Activated CD8-positive, alpha-beta T cell treated with anti-CD3 and anti-CD28 coated beads, Interleukin-2, amount 10 ng/mL, durations not matched to agents 7 days and 5 days (primary cell): Measurements from ENCODE around the gene STAB2. TPM values are rescaled to one million over a fixed set of nuclear protein-coding genes. Genes with fewer than 3 reads are reported as not detected.

Source experiments
- ATAC-seq: fragments of 150-1000 bp; cut with Tn5 transposase; one replicate; pipeline ENCODE4 v1.10.0; 2021; ENCODE audit warnings: moderate library complexity
- CTCF ChIA-PET: fragments of 350-600 bp; sonication (Branson Sonifier 250); formaldehyde crosslinking; loops from one replicate; lab custom pipeline; 2021; ENCODE audit warnings: antibody characterized with exemption; lab: Charles Lee
- POLR2A ChIA-PET: fragments of 350-600 bp; sonication (Branson Sonifier 250); formaldehyde crosslinking; loops from one replicate; lab custom pipeline; 2021; ENCODE audit warnings: antibody characterized with exemption; lab: Charles Lee
- DNase-seq: peaks from one replicate; pipeline ENCODE4 v3.0.0-alpha.2; 2020
- H3K27ac Mint-ChIP-seq: one replicate; pipeline ENCODE4 v1.8.0; 2021; ENCODE audit warnings: mild to moderate bottlenecking, mixed read lengths
- H3K27me3 Mint-ChIP-seq: one replicate; pipeline ENCODE4 v1.8.0; 2021; ENCODE audit warnings: low read depth, mixed read lengths
- H3K36me3 Mint-ChIP-seq: one replicate; pipeline ENCODE4 v1.8.0; 2021; ENCODE audit warnings: low read depth, mixed read lengths
- H3K4me1 Mint-ChIP-seq: one replicate; pipeline ENCODE4 v1.8.0; 2021; ENCODE audit warnings: low read depth, mixed read lengths
- H3K4me3 Mint-ChIP-seq: one replicate; pipeline ENCODE4 v1.8.0; 2021; ENCODE audit warnings: mild to moderate bottlenecking, mixed read lengths
- H3K9me3 Mint-ChIP-seq: one replicate; pipeline ENCODE4 v1.8.0; 2022; ENCODE audit warnings: mixed read lengths; ENCODE audit not compliant: insufficient read depth
- total RNA-seq, 2 experiments: library from RNA; stranded (reverse); gene quantifications; one replicate each; pipeline ENCODE4 v1.2.3, GENCODE V29; 2021

The STAB2 gene
- total RNA-seq, 2 experiments from 2014 or later: not detected

DNA sequence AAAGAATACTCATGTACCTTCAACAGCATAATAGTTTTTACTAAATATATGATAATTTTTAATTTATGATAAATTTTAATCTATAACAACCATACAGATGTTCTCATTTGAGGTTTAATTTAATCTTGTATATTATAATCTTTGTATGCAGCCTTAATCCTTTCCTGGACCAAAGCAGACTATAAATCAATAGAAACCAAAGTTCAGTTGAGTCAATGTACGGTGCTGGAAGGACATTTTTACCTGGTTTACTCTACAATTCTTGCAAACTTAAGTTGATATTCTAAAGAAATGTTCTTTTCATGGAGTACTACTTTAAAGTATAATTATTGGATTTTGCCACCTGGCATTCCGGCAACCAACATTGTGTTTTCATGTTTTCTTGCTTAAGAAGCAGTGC, 118.0 kb downstream of the STAB2 start:
- Mint-ChIP-seq H3K36me3 (no peaks in the 10 kb centered on the region), H3K27ac (no peak overlapping the region), H3K9me3 (no peaks in the 10 kb centered on the region), H3K4me3 (no peak overlapping the region), H3K27me3 (peaks cover 17% of the 10 kb centered on the region), H3K4me1 (no peaks in the 10 kb centered on the region)
- no peak for ATAC-seq
- ChIA-PET POLR2A (no interaction called here), CTCF (no interaction called here)
- no peak for DNase-seq

GRCh38 chr12:103705927-103706326, 118.9 kb downstream of the STAB2 start:
- Mint-ChIP-seq H3K27me3 (peaks cover 17% of the 10 kb centered on the region), H3K27ac (no peak overlapping the region), H3K36me3 (no peaks in the 10 kb centered on the region), H3K4me3 (no peak overlapping the region), H3K4me1 (no peaks in the 10 kb centered on the region), H3K9me3 (no peaks in the 10 kb centered on the region)
- ChIA-PET POLR2A (no interaction called here), CTCF (no interaction called here)
- no peak for DNase-seq
- no peak for ATAC-seq

GRCh38 chr12:103707446-103707845, 120.4 kb downstream of the STAB2 start:
- H3K4me3 Mint-ChIP-seq: no peak overlapping the region
- no peaks in the 10 kb centered on the region for H3K9me3 Mint-ChIP-seq
- ChIA-PET CTCF (no interaction called here), POLR2A (no interaction called here)
- no peak overlapping the region for H3K27ac Mint-ChIP-seq
- DNase-seq (no peak), ATAC-seq (no peak)
- H3K4me1 Mint-ChIP-seq: no peaks in the 10 kb centered on the region
- H3K27me3 Mint-ChIP-seq: peaks cover 17% of the 10 kb centered on the region
- H3K36me3 Mint-ChIP-seq: no peaks in the 10 kb centered on the region

GRCh38 chr12:103710544-103710943, 123.5 kb downstream of the STAB2 start:
- POLR2A ChIA-PET: no interaction called here
- no peaks in the 10 kb centered on the region for H3K9me3 Mint-ChIP-seq
- no peaks in the 10 kb centered on the region for H3K4me1 Mint-ChIP-seq
- no peak overlapping the region for H3K27ac Mint-ChIP-seq
- CTCF ChIA-PET: no interaction called here
- H3K36me3 Mint-ChIP-seq: no peaks in the 10 kb centered on the region
- H3K27me3 Mint-ChIP-seq: peaks cover 17% of the 10 kb centered on the region
- DNase-seq (no peak), ATAC-seq (no peak)
- no peak overlapping the region for H3K4me3 Mint-ChIP-seq

- ChIA-PET CTCF (no interaction called here), POLR2A (no interaction called here)
- Mint-ChIP-seq H3K4me3 (no peak overlapping the region), H3K27me3 (peaks cover 13% of the 10 kb centered on the region), H3K4me1 (no peaks in the 10 kb centered on the region), H3K9me3 (no peaks in the 10 kb centered on the region), H3K36me3 (no peaks in the 10 kb centered on the region), H3K27ac (no peak overlapping the region)
- DNase-seq (no peak), ATAC-seq (no peak)
Observed at GRCh38 chr12:103712216-103712615, 125.1 kb downstream of the STAB2 start.

DNA sequence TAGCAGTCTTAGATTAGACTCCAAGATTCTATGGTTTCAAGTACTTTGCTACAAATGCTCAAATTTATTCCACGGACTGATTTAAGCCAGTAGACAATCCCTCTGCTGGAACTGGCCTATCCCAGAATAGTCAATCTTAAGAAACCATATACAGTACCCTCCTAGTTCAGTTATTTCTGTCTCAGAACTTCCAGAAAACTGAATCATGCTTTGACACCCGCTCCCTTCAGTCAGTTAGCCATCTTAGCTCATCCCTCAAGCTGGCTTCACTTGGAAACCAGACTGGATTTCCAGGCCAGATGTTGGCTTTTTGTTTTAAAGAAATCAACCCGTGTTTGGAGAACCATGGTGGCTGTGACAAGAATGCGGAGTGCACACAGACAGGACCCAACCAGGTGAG, 128.4 kb downstream of the STAB2 start:
- no peak overlapping the region for H3K27ac Mint-ChIP-seq
- CTCF ChIA-PET: no interaction called here
- DNase-seq (no peak), ATAC-seq (no peak)
- H3K9me3 Mint-ChIP-seq: no peaks in the 10 kb centered on the region
- H3K27me3 Mint-ChIP-seq: no peaks in the 10 kb centered on the region
- H3K4me3 Mint-ChIP-seq: no peak overlapping the region
- H3K36me3 Mint-ChIP-seq: no peaks in the 10 kb centered on the region
- no peaks in the 10 kb centered on the region for H3K4me1 Mint-ChIP-seq
- POLR2A ChIA-PET: no interaction called here

DNA sequence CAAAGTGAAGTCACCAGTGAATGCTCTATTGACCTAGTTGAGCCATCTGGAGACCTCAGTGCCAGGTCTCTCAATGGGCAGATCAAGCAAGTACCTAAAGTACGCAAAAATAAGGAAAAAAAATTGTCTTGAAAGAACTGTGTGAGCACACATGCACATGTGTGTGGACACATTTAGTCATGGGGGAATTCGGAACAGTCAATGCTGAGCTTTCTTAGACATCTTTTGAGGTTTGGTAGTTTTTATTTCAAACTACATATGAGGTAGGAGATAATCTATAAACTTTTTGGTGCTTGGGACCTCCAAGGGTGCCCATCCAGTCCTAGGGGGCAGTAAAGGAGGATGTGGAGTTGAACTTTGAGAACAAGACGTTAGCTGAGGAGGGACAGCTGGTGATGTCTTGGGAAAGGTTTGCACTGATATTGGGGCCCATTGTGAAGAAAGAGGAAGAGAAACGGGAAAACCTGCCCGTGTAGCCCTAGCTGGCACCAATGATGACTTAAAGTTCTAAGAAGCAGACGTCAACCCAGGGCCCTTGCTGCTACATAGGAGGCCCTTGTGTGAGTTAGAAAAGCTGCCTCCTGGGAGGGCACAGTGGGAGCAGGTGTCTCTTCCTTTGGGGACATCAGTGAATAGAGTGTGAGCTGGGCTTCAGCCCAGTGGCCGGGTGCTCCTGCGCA, 129.6 kb downstream of the STAB2 start:
- H3K9me3 Mint-ChIP-seq: no peaks in the 10 kb centered on the region
- no peaks in the 10 kb centered on the region for H3K27me3 Mint-ChIP-seq
- no peaks in the 10 kb centered on the region for H3K4me1 Mint-ChIP-seq
- no peak for DNase-seq
- ATAC-seq: no peak
- H3K27ac Mint-ChIP-seq: no peak overlapping the region
- no peaks in the 10 kb centered on the region for H3K36me3 Mint-ChIP-seq
- ChIA-PET POLR2A (no interaction called here), CTCF (no interaction called here)
- H3K4me3 Mint-ChIP-seq: no peak overlapping the region

GRCh38 chr12:103725398-103725797, 138.3 kb downstream of the STAB2 start:
- no peak overlapping the region for H3K27ac Mint-ChIP-seq
- H3K4me3 Mint-ChIP-seq: no peak overlapping the region
- no peaks in the 10 kb centered on the region for H3K36me3 Mint-ChIP-seq
- no peaks in the 10 kb centered on the region for H3K9me3 Mint-ChIP-seq
- ATAC-seq: no peak
- peaks cover 5% of the 10 kb centered on the region for H3K27me3 Mint-ChIP-seq
- ChIA-PET CTCF (no interaction called here), POLR2A (no interaction called here)
- no peak for DNase-seq
- H3K4me1 Mint-ChIP-seq: no peaks in the 10 kb centered on the region

DNA sequence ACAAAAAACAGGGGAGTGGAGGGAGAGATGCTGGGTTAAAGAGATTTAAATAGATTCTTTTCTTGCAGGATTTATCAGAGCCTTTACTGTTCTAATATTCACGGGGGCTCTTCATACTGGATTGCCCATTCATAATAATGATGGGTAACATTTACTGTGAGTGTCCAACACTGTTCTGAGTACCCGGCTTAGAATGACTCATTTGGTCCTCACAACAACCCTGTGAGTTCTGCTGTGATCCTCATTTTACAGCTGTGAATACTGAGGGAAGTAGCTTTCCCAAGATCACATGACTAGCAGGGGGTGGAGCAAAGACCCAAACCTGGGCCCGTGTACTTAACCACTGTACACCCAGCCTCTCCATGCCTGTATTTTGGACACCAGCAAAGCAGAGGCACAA, 140.6 kb downstream of the STAB2 start:
- ChIA-PET CTCF (no interaction called here), POLR2A (no interaction called here)
- ATAC-seq: no peak
- no peak overlapping the region for H3K27ac Mint-ChIP-seq
- H3K27me3 Mint-ChIP-seq: peaks cover 7% of the 10 kb centered on the region
- DNase-seq: no peak
- H3K4me1 Mint-ChIP-seq: no peaks in the 10 kb centered on the region
- H3K9me3 Mint-ChIP-seq: no peaks in the 10 kb centered on the region
- H3K36me3 Mint-ChIP-seq: no peaks in the 10 kb centered on the region
- H3K4me3 Mint-ChIP-seq: no peak overlapping the region

- DNase-seq: no peak
- ATAC-seq: no peak
- no peak overlapping the region for H3K27ac Mint-ChIP-seq
- H3K4me3 Mint-ChIP-seq: no peak overlapping the region
- no peaks in the 10 kb centered on the region for H3K36me3 Mint-ChIP-seq
- no peaks in the 10 kb centered on the region for H3K4me1 Mint-ChIP-seq
- CTCF ChIA-PET: no interaction called here
- POLR2A ChIA-PET: no interaction called here
- peaks cover 7% of the 10 kb centered on the region for H3K27me3 Mint-ChIP-seq
- no peaks in the 10 kb centered on the region for H3K9me3 Mint-ChIP-seq
Observed at GRCh38 chr12:103728323-103728722, 141.2 kb downstream of the STAB2 start.

- ATAC-seq (no peak), DNase-seq (no peak)
- Mint-ChIP-seq H3K27me3 (peaks cover 7% of the 10 kb centered on the region), H3K4me1 (no peaks in the 10 kb centered on the region), H3K9me3 (no peaks in the 10 kb centered on the region), H3K4me3 (no peak overlapping the region), H3K36me3 (no peaks in the 10 kb centered on the region), H3K27ac (no peak overlapping the region)
- POLR2A ChIA-PET: no interaction called here
- CTCF ChIA-PET: no interaction called here
Observed at GRCh38 chr12:103729499-103729898, 142.4 kb downstream of the STAB2 start.

- ATAC-seq (no peak), DNase-seq (no peak)
- Mint-ChIP-seq H3K4me3 (no peak overlapping the region), H3K27me3 (peaks cover 12% of the 10 kb centered on the region), H3K27ac (no peak overlapping the region), H3K9me3 (no peaks in the 10 kb centered on the region), H3K4me1 (no peaks in the 10 kb centered on the region), H3K36me3 (no peaks in the 10 kb centered on the region)
- ChIA-PET CTCF (interaction anchor here (0.7 kb wide), 1 partner anchor 849 kb away, joined by 3 read pairs; no protein-coding TSS in a partner anchor), POLR2A (no interaction called here)
Observed at GRCh38 chr12:103731539-103731938, 144.5 kb downstream of the STAB2 start.

DNA sequence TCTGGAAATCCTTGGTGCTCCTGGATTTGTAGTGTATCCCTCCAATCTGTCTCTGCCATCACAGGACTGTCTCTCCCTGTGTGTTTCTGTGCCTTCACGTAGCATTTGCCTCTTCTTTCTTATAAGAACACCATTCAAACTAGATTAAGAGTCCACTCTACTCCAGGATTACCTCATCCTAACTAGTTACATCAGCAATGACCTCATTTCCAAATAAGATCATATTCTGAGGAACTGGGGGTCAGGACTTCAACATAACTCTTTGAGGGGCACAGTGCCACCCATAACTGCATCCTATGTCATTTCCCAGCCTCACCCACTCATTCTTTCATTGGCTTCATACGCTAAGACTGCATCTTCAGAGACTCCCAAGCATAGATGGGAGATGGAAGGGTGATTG, 147.8 kb downstream of the STAB2 start:
- ChIA-PET CTCF (no interaction called here), POLR2A (no interaction called here)
- Mint-ChIP-seq H3K4me3 (no peak overlapping the region), H3K36me3 (no peaks in the 10 kb centered on the region), H3K27me3 (peaks cover 15% of the 10 kb centered on the region), H3K9me3 (no peaks in the 10 kb centered on the region), H3K27ac (no peak overlapping the region), H3K4me1 (no peaks in the 10 kb centered on the region)
- DNase-seq: no peak
- ATAC-seq: no peak
